ENCODE measurements around the gene PDZD7.

DNA sequence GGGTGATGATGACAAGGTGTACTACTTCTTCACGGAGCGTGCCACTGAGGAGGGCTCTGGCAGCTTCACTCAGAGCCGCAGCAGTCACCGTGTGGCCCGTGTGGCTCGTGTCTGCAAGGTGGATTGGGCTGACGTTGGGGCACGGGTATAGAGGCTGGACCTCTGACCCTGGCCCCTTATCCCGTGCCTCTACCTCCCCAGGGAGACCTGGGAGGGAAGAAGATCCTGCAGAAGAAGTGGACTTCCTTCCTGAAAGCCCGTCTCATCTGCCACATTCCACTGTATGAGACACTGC, 52.1 kb downstream of the PDZD7 start:
- TF ChIP-seq CTCF (conservative IDR thresholded peaks at IDR 0.05) (no peak), ZFX (IDR thresholded peaks at IDR 0.05) (no peak)
